Articular chondrocyte of knee joint (primary cell): ENCODE results near the gene GPX8. TPM values are rescaled to one million over a fixed set of nuclear protein-coding genes. Genes with fewer than 3 reads are reported as not detected.

Source experiments
- small RNA-seq: library from RNA; depleted of rRNA; stranded (forward); fragments of <200 nt; gene quantifications from one replicate; pipeline ENCODE3, GENCODE V24; 2012
- total RNA-seq: library from RNA; depleted of rRNA; stranded (reverse); fragments of >200 nt; gene quantifications from 2 replicates; pipeline ENCODE4 v1.2.3, GENCODE V29; 2012

GPX8 gene
- total RNA-seq = 201 and 265 TPM in 2 replicates

GRCh38 chr5:55159763-55160492 is at the start of gene GPX8:
Gene GPX8 (plus strand): TSS chr5:55160171. CDS start chr5:55160193, 22 bp downstream.

GRCh38 chr5:55172937-55173686 is 13.1 kb downstream of the GPX8 start, which contains the start of gene CDC20B:
Gene CDC20B (minus strand): TSS chr5:55173177. CDS start chr5:55173000, 177 bp downstream.

Small RNAs within 50 kb of the gene (small RNA-seq; reads per million reads assigned to genes)
- gene MIR449A (15.4 reads per million, percentile 95 among the genes with 10 or more reads in this experiment), gene MIR449B (not detected), gene MIR449C (4.8 reads per million, percentile 90 among the genes with 10 or more reads in this experiment)

Other genes starting within 250 kb of the GPX8 start
- gene ESM1, start 174.6 kb upstream of the GPX8 start, total RNA-seq = 0.39 and 2.2 TPM in 2 replicates
- gene GZMK, start 135.9 kb upstream of the GPX8 start, total RNA-seq = not detected in 2 replicates
- gene GZMA, start 57.5 kb upstream of the GPX8 start, total RNA-seq = not detected in 2 replicates
- not detected in 2 replicates for gene CDC20B, start 13.0 kb downstream of the GPX8 start, total RNA-seq
- gene MCIDAS, start 67.1 kb downstream of the GPX8 start, total RNA-seq = 0.22 and 0.39 TPM in 2 replicates
- gene CCNO, start 73.4 kb downstream of the GPX8 start, total RNA-seq = 1.8 and 2.0 TPM in 2 replicates
- 52.5 and 52.6 TPM in 2 replicates for gene DHX29, start 147.5 kb downstream of the GPX8 start, total RNA-seq
- gene MTREX, start 147.8 kb downstream of the GPX8 start, total RNA-seq = 99.3 and 109 TPM in 2 replicates